ENCODE measurements around the gene CNGB1. TPM values are rescaled to one million over a fixed set of nuclear protein-coding genes. Genes with fewer than 3 reads are reported as not detected.
A peak's percentile ranks its signal among the peaks of the same experiment; 100 is the strongest.

Gene CNGB1
- total RNA-seq: not detected
- not detected for polyA plus RNA-seq
- long read RNA-seq, donor 1: 0 reads
- long read RNA-seq, donor 2: 0 reads
- long read RNA-seq, donor 3: 0 reads

GRCh38 chr16:57970970-57971369 lies at the start of gene CNGB1:
Gene CNGB1, minus strand, starts transcription at chr16:57971128. Its CDS starts 3,842 bp downstream, at chr16:57967286.
- 78 to 81% methylated on average over 6 of the region's 6 CpGs for WGBS, 2 donors
- no peak for ATAC-seq
- no peaks in the 10 kb centered on the region for H3K27me3 ChIP-seq
- H3K36me3 ChIP-seq: no peaks in the 10 kb centered on the region
- H3K4me1 ChIP-seq: peaks cover 0 to 4% (median 0%) of the 10 kb centered on the region in 9 donors
- no peak within 1 kb of the TSS for H3K27ac ChIP-seq
- no peak within 1 kb of the TSS for H3K4me3 ChIP-seq
- H3K9me3 ChIP-seq: no peaks in the 10 kb centered on the region
- no peak for TF ChIP-seq CTCF (IDR thresholded peaks at IDR 0.05)
- no peak for DNase-seq
- intact Hi-C loops (cut with DNase I): no loop called here

GRCh38 chr16:58019866-58020538 lies 49.1 kb upstream of the CNGB1 start:
- no peak for ATAC-seq
- intact Hi-C loops (cut with DNase I): loop anchor here in 9 of 10 donors (1.0 to 10.0 kb wide), 7 partner anchors 101 to 177 kb away; partner anchors contain the start of genes CSNK2A2 (in 5 of the 9) and CFAP20 (in 1 of the 9)
- H3K27ac ChIP-seq: no peak overlapping the region
- 81 to 83% methylated on average over 8 of the region's 8 CpGs for WGBS, 2 donors
- no peak overlapping the region for H3K4me3 ChIP-seq
- H3K27me3 ChIP-seq: peaks cover 0 to 11% (median 0%) of the 10 kb centered on the region in 7 donors
- peaks cover 17 to 53% (median 43%) of the 10 kb centered on the region in 9 donors for H3K4me1 ChIP-seq
- DNase-seq: no peak
- no peak for TF ChIP-seq CTCF (IDR thresholded peaks at IDR 0.05)
- no peaks in the 10 kb centered on the region for H3K9me3 ChIP-seq
- peaks cover 0 to 46% (median 0%) of the 10 kb centered on the region in 9 donors for H3K36me3 ChIP-seq

GRCh38 chr16:58018803-58019202 lies 47.9 kb upstream of the CNGB1 start:
- Histone ChIP-seq H3K4me1 (peaks cover 11 to 41% (median 33%) of the 10 kb centered on the region in 9 donors), H3K4me3 (no peak overlapping the region), H3K9me3 (no peaks in the 10 kb centered on the region), H3K36me3 (peaks cover 0 to 57% (median 0%) of the 10 kb centered on the region in 9 donors), H3K27ac (no peak overlapping the region), H3K27me3 (no peaks in the 10 kb centered on the region)
- intact Hi-C loops (cut with DNase I): no loop called here
- no peak for DNase-seq
- ATAC-seq: no peak
- TF ChIP-seq CTCF (IDR thresholded peaks at IDR 0.05): no peak
- WGBS, 2 donors: 73 to 88% methylated on average over 7 of the region's 7 CpGs

- ATAC-seq (peak in 2 of 8 donors; percentile 34 to 41), DNase-seq (no peak)
- intact Hi-C loops (cut with DNase I): no loop called here
- H3K9me3 ChIP-seq: no peaks in the 10 kb centered on the region
- peaks cover 0 to 75% (median 0%) of the 10 kb centered on the region in 9 donors for H3K36me3 ChIP-seq
- no peaks in the 10 kb centered on the region for H3K27me3 ChIP-seq
- peaks cover 0 to 23% (median 15%) of the 10 kb centered on the region in 9 donors for H3K4me1 ChIP-seq
- WGBS, 2 donors: 62 to 75% methylated on average over 12 of the region's 12 CpGs
- no peak for TF ChIP-seq CTCF (IDR thresholded peaks at IDR 0.05)
- no peak overlapping the region for H3K4me3 ChIP-seq
- no peak overlapping the region for H3K27ac ChIP-seq
Measured at GRCh38 chr16:58016840-58017446, 46.0 kb upstream of the CNGB1 start.

All from heart right ventricle (tissue), 16 donors.